WTC11 (cell line): ENCODE results near the gene KLK2. TPM values are rescaled to one million over a fixed set of nuclear protein-coding genes. Genes with fewer than 3 reads are reported as not detected.
A peak's percentile ranks its signal among the peaks of the same experiment; 100 is the strongest.

Experiments
- ATAC-seq: fragments of 200-7000 bp; cut with Tn5 transposase; 2 replicates; pipeline ENCODE4 v1.10.0; 2021; ENCODE audit warnings: mild to moderate bottlenecking, moderate library complexity
- CTCF ChIA-PET: fragments of 300-600 bp; sonication (Branson Sonifier 250); formaldehyde crosslinking; loops from one replicate; lab custom pipeline; 2021; ENCODE audit warnings: antibody characterized with exemption; lab: Charles Lee
- POLR2A ChIA-PET: fragments of 350-600 bp; sonication (Branson Sonifier 250); formaldehyde crosslinking; loops from one replicate; lab custom pipeline; 2021; ENCODE audit warnings: antibody characterized with exemption; lab: Charles Lee
- DNase-seq: peaks from one replicate; pipeline ENCODE4 v3.0.0; 2021; ENCODE audit warnings: low spot score
- H3K27ac Mint-ChIP-seq: 2 replicates; pipeline ENCODE4 v1.8.0; 2021; ENCODE audit warnings: mixed read lengths
- H3K27me3 Mint-ChIP-seq: 2 replicates; pipeline ENCODE4 v1.8.0; 2021; ENCODE audit warnings: low read depth, mild to moderate bottlenecking, moderate library complexity, mixed read lengths
- H3K36me3 Mint-ChIP-seq: 2 replicates; pipeline ENCODE4 v1.8.0; 2021; ENCODE audit warnings: mixed read lengths
- H3K4me1 Mint-ChIP-seq: 2 replicates; pipeline ENCODE4 v1.8.0; 2022; ENCODE audit warnings: mixed read lengths
- H3K4me3 Mint-ChIP-seq: 2 replicates; pipeline ENCODE4 v1.8.0; 2021; ENCODE audit warnings: mild to moderate bottlenecking, moderate library complexity, mixed read lengths
- H3K9me3 Mint-ChIP-seq: 2 replicates; pipeline ENCODE4 v1.8.0; 2021; ENCODE audit warnings: mixed read lengths
- ATF1 ChIP-seq: sonication (generic); formaldehyde crosslinking; IDR thresholded peaks from 2 replicates; pipeline ENCODE4 v1.8.1; 2023; ENCODE audit warnings: mild to moderate bottlenecking, moderate library complexity, missing genetic modification reagents
- CREB1 ChIP-seq: sonication (generic); formaldehyde crosslinking; IDR thresholded peaks from 2 replicates; pipeline ENCODE4 v1.8.0; 2023; ENCODE audit warnings: mild to moderate bottlenecking, missing genetic modification reagents
- ELF4 ChIP-seq: sonication (generic); formaldehyde crosslinking; IDR thresholded peaks from 2 replicates; pipeline ENCODE4 v1.8.1; 2022; ENCODE audit warnings: low read depth, mild to moderate bottlenecking, moderate library complexity, missing genetic modification reagents
- EMX1 ChIP-seq: fragments of 250-450 bp; sonication (Bioruptor Pico); IDR thresholded peaks from 2 replicates; pipeline ENCODE4 v1.8.0; 2021; ENCODE audit warnings: mild to moderate bottlenecking
- GTF2I ChIP-seq: fragments of 250-450 bp; sonication (Bioruptor Pico); conservative IDR thresholded peaks from 2 replicates; pipeline ENCODE4 v1.4.0; 2021; ENCODE audit warnings: mild to moderate bottlenecking
- JAZF1 ChIP-seq: fragments of 250-450 bp; sonication (Bioruptor Pico); IDR thresholded peaks from 2 replicates; pipeline ENCODE4 v1.9.0; 2021; ENCODE audit warnings: moderate library complexity, mild to moderate bottlenecking, inconsistent platforms
- JUN ChIP-seq: sonication (generic); formaldehyde crosslinking; IDR thresholded peaks from 2 replicates; pipeline ENCODE4 v1.8.0; 2023; ENCODE audit warnings: mild to moderate bottlenecking, missing genetic modification reagents
- MYBL2 ChIP-seq: sonication (generic); formaldehyde crosslinking; IDR thresholded peaks from 2 replicates; pipeline ENCODE4 v1.8.1; 2023; ENCODE audit warnings: mild to moderate bottlenecking, moderate library complexity, missing genetic modification reagents
- SP1 ChIP-seq: sonication (generic); formaldehyde crosslinking; conservative IDR thresholded peaks from 2 replicates; pipeline ENCODE4 v1.8.1; 2022; ENCODE audit warnings: missing genetic modification reagents
- TEAD4 ChIP-seq: sonication (generic); formaldehyde crosslinking; IDR thresholded peaks from 2 replicates; pipeline ENCODE4 v1.8.0; 2022; ENCODE audit warnings: mild to moderate bottlenecking, missing genetic modification reagents
- ZBTB21 ChIP-seq: sonication (generic); formaldehyde crosslinking; IDR thresholded peaks from 2 replicates; pipeline ENCODE4 v1.8.1; 2023; ENCODE audit warnings: mild to moderate bottlenecking, missing genetic modification reagents, borderline replicate concordance
- ZNF263 ChIP-seq: sonication (generic); formaldehyde crosslinking; IDR thresholded peaks from 2 replicates; pipeline ENCODE4 v1.8.1; 2022; ENCODE audit warnings: low read depth, mild to moderate bottlenecking, moderate library complexity, missing genetic modification reagents
- ZNF423 ChIP-seq: fragments of 250-450 bp; sonication (Bioruptor Pico); IDR thresholded peaks from 2 replicates; pipeline ENCODE4 v2.1.2; 2022; ENCODE audit warnings: mild to moderate bottlenecking, moderate library complexity
- total RNA-seq: library from RNA; stranded (reverse); gene quantifications from 3 replicates; pipeline ENCODE4 v1.2.3, GENCODE V29; 2021
- TF ChIP-seq, protein P1 (sequence below): sonication (generic); formaldehyde crosslinking; IDR thresholded peaks from 2 replicates; pipeline ENCODE4 v1.8.1; 2023; ENCODE audit warnings: mild to moderate bottlenecking, missing genetic modification reagents, moderate library complexity
- TF ChIP-seq, protein P2 (sequence below): sonication (generic); formaldehyde crosslinking; conservative IDR thresholded peaks from 2 replicates; pipeline ENCODE4 v1.8.1; 2022; ENCODE audit warnings: mild to moderate bottlenecking, missing genetic modification reagents
- TF ChIP-seq, protein P3 (sequence below): sonication (generic); formaldehyde crosslinking; IDR thresholded peaks from 2 replicates; pipeline ENCODE4 v1.8.1; 2023; ENCODE audit warnings: mild to moderate bottlenecking, missing genetic modification reagents
- TF ChIP-seq, protein P4 (sequence below): sonication (generic); formaldehyde crosslinking; IDR thresholded peaks from 2 replicates; pipeline ENCODE4 v1.8.1; 2022; ENCODE audit warnings: mild to moderate bottlenecking, moderate library complexity, missing genetic modification reagents
- TF ChIP-seq, protein P5 (sequence below): sonication (generic); formaldehyde crosslinking; IDR thresholded peaks from 2 replicates; pipeline ENCODE4 v1.8.1; 2022; ENCODE audit warnings: mild to moderate bottlenecking, missing genetic modification reagents, moderate library complexity, borderline replicate concordance

KLK2 gene
- total RNA-seq, 1 experiment from 2014 or later, result not detected

DNA sequence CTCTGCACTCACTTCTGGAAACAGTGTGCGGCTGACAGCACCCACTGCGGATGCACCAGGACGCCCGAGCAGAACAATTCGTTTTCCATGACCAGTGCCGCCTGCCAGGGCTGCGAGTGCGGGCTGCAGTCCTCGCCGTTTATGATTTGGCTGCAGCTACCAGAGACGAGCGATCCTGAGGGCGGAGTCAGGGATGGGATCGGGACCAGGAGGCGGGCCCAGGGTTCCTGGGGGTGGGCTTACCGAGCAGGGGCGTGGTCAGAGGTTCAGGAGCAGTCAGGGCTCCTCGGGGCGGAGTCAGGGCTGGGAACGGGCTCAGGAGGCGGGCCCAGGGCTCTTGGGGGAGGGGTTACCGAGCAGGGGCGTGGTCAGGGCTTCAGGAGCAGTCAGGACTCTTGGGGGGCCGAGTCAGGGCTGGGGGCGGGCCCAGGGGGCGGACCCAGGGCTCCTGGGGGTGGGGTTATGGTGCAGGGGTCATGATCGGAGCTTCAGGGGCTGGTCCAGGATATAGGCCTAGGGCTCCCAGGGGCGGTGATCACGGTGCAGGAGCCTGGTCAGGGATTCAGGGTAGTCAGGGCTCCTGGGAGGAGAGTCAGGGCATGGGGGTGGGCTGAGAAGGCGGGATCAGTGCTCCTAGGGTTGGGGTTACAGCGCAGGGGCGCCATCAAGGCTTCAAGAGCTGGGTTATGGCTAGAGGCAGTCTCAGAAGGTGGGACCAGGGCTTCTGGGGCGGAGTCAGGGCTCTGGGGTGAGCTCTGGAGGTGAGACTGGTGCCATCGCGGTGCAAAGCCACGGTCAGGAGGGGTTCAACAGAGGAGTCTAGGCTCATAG is 36.2 kb downstream of the KLK2 start:
- POLR2A ChIA-PET, result interaction anchor here (0.5 to 1.3 kb wide), 6 partner anchors 105 to 440 kb away, joined by 3 to 5 read pairs (median 4); no protein-coding TSS in a partner anchor
- ATAC-seq, result peak; percentile 92
- no peak for TF ChIP-seq TEAD4 (CRISPR knock-in tag)
- TF ChIP-seq SP1 (CRISPR knock-in tag), result peak; percentile 19; the same call in 1 of the 2 replicates
- no peak for TF ChIP-seq ELF4 (CRISPR knock-in tag)
- Mint-ChIP-seq H3K9me3 (no peaks in the 10 kb centered on the region), H3K27me3 (peaks cover 23% of the 10 kb centered on the region), H3K4me1 (peaks cover 20% of the 10 kb centered on the region), H3K27ac (peak overlapping the region; percentile 36; the same call in 1 of the 2 replicates), H3K36me3 (no peaks in the 10 kb centered on the region), H3K4me3 (peak overlapping the region; percentile 78)
- CTCF ChIA-PET, result interaction anchor here (0.6 to 3.7 kb wide), 17 partner anchors 12 to 747 kb away, joined by 3 to 66 read pairs (median 6); no protein-coding TSS in a partner anchor
- DNase-seq, result peak; percentile 100

DNA sequence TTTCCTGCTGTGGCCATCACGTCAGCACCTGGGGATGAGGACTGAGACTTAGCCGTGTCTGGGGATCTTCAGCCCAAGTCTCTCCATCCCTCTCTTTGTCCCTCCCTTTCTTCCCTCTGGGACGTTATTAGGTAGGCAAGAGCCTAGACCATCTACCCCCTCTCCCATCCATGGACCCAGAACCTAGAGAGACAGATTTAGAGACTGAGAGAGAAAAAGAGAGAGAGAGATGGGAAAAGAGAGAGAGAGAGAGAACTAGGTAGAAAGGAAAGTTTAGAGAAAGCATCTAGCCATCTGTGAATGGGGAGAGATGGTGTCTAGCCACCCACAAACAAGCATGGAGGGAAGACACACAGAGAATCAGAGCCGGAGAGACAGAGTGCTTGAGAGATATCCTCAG is 37.5 kb downstream of the KLK2 start:
- H3K4me3 Mint-ChIP-seq, result no peak overlapping the region
- H3K4me1 Mint-ChIP-seq, result peaks cover 20% of the 10 kb centered on the region
- TF ChIP-seq, protein P1, sequence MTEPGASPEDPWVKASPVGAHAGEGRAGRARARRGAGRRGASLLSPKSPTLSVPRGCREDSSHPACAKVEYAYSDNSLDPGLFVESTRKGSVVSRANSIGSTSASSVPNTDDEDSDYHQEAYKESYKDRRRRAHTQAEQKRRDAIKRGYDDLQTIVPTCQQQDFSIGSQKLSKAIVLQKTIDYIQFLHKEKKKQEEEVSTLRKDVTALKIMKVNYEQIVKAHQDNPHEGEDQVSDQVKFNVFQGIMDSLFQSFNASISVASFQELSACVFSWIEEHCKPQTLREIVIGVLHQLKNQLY (CRISPR knock-in tag), result no peak
- TF ChIP-seq, protein P2, sequence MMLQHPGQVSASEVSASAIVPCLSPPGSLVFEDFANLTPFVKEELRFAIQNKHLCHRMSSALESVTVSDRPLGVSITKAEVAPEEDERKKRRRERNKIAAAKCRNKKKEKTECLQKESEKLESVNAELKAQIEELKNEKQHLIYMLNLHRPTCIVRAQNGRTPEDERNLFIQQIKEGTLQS, result no peak
- TF ChIP-seq ATF1 (CRISPR knock-in tag) (no peak), JAZF1 (CRISPR knock-in tag) (no peak), ZNF423 (CRISPR knock-in tag) (no peak), ZNF263 (CRISPR knock-in tag) (no peak), JUN (no peak), GTF2I (CRISPR knock-in tag) (no peak), ZBTB21 (CRISPR knock-in tag) (no peak), EMX1 (CRISPR knock-in tag) (no peak), CREB1 (CRISPR knock-in tag) (no peak), ELF4 (CRISPR knock-in tag) (no peak), MYBL2 (CRISPR knock-in tag) (no peak)
- TF ChIP-seq, protein P3, sequence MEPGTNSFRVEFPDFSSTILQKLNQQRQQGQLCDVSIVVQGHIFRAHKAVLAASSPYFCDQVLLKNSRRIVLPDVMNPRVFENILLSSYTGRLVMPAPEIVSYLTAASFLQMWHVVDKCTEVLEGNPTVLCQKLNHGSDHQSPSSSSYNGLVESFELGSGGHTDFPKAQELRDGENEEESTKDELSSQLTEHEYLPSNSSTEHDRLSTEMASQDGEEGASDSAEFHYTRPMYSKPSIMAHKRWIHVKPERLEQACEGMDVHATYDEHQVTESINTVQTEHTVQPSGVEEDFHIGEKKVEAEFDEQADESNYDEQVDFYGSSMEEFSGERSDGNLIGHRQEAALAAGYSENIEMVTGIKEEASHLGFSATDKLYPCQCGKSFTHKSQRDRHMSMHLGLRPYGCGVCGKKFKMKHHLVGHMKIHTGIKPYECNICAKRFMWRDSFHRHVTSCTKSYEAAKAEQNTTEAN (CRISPR knock-in tag), result no peak
- TF ChIP-seq, protein P4, sequence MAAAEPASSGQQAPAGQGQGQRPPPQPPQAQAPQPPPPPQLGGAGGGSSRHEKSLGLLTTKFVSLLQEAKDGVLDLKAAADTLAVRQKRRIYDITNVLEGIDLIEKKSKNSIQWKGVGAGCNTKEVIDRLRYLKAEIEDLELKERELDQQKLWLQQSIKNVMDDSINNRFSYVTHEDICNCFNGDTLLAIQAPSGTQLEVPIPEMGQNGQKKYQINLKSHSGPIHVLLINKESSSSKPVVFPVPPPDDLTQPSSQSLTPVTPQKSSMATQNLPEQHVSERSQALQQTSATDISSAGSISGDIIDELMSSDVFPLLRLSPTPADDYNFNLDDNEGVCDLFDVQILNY (CRISPR knock-in tag), result no peak
- TF ChIP-seq, protein P5, sequence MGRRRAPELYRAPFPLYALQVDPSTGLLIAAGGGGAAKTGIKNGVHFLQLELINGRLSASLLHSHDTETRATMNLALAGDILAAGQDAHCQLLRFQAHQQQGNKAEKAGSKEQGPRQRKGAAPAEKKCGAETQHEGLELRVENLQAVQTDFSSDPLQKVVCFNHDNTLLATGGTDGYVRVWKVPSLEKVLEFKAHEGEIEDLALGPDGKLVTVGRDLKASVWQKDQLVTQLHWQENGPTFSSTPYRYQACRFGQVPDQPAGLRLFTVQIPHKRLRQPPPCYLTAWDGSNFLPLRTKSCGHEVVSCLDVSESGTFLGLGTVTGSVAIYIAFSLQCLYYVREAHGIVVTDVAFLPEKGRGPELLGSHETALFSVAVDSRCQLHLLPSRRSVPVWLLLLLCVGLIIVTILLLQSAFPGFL (CRISPR knock-in tag), result no peak
- TF ChIP-seq, all 79 proteins: peak for 0
- no peaks in the 10 kb centered on the region for H3K9me3 Mint-ChIP-seq
- DNase-seq (no peak), ATAC-seq (no peak)
- H3K36me3 Mint-ChIP-seq, result no peaks in the 10 kb centered on the region
- peaks cover 22% of the 10 kb centered on the region for H3K27me3 Mint-ChIP-seq
- POLR2A ChIA-PET, result no interaction called here
- CTCF ChIA-PET, result interaction anchor here (2.3 to 3.7 kb wide), 2 partner anchors 11 to 106 kb away, joined by 18 to 44 read pairs; no protein-coding TSS in a partner anchor
- no peak overlapping the region; the same call in 1 of the 2 replicates for H3K27ac Mint-ChIP-seq
